Stimulated activated CD4-positive, alpha-beta T cell treated with anti-CD3 and anti-CD28 coated beads, Interleukin-15, amount 100 ng/mL, for 1 hour (primary cell): ENCODE data around the gene HELLS.
"Not testable (repeated sequence)": the region's sequence is repeated elsewhere in the genome, so short reads cannot be mapped to it uniquely, and the experiment has no call there.

ENCODE experiments used
- DNase-seq, 2 donors: peaks; one replicate each; pipeline ENCODE4 v3.0.0-alpha.2; 2020; ENCODE audit warnings: low read depth in 1 of 2, low spot score in 1 of 2

The HELLS gene

DNA sequence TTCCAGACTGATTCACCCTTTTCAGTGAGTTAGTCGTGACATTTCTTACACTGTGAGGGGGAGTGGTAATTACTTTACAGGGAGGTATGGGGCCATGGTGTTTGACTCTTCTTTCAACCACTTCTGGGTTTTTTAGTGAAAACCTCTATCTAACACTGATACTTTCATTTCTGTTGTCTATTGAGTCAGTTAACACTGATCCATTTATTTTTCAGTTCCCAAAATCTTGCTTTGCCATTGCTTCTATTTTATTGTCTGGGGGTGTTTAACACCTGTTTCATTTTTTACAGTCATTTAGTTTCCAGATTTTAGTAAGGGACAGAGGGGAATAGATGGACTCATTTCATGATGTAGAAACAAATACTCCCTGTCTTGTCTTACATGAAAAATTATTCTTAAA is 61.5 kb downstream of the HELLS start:
- DNase-seq, result no peak

DNA sequence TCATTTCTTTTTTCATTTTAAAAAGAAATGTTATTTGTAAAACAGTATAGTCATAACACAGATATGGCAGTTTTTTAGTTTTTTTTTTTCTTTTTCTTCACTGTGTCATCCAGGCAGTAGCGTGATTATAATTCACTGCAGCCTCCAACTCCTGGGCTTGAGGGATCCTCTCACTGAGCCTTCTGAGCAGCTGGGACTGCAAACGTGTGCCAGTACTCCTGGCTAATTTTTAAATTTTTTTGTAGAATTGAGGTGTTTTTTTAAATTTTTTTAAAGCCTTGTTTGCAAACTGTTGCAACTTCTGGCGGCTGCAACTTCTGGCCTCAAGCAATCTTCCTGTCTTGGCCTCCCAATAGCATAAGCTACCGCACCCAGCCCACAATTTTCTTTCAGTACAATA is 63.0 kb downstream of the HELLS start:
- DNase-seq, result no peak

DNA sequence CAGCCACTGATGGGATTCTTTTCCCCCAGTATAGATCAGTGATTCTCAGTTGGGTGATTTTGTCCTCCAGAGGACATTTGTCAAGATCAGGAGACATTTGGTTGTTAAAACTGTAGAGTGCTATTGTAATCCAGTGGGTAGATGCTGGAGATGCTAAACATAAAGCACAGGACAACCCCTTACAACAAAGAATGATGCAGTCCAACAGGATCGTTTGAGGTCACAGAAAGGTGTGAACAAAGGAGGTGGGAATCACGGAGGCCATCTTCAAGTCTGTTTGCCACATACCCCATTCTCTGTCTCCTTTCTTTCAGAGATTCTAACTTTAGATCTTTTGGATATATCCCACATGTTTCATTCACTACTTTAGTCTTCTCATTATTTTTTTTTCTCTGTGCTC is 69.0 kb downstream of the HELLS start:
- no peak for DNase-seq

- DNase-seq, result no peak
These were observed 71.9 kb downstream of the HELLS start for GRCh38 chr10:94617389-94617944.

DNA sequence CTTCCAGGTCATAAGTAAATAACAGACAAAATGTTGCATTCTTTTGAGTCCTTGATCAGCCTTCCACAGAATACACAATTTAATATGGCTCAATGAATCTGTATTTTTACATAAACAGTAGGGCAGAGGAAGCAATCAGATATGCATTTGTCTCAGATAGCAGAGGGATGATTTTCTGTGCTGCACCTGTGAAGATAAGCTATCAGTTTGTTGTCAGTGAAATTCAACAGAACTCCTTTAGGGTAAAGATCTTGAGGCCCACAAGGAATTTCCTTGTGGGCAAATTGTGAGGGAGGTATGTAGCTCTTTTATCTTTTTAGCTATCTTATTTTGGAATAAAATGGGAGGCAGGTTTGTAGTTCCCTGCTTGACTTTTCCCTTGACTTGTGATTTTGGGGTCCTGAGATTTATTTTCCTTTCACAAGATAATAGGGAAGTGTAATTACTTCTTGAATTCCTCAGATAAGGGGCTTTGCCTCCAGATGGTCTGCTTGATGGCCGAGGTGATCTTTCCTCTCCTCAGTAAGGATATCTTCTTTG is 77.1 kb downstream of the HELLS start:
- no peak for DNase-seq

DNA sequence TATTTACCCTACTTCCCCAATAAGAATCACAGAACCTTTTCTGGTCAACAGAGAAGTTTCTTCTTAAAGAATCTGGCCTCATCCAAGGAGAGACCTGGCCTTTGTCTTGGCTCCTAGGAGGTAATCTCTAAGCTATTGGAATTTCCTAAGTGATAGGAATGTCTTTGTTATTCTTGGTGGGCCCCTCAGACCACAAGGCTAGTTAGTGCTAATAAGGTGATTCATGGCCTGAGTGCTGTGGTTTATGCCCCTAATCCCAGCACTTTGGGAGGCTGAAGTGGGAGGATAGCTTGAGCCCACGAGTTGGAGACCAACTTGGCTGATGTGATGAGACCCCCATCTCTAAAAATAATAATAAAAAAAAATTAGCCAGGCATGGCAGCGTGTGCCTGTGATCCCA is 78.0 kb downstream of the HELLS start:
- no peak for DNase-seq

GRCh38 chr10:94626476-94626875 is 80.9 kb downstream of the HELLS start:
- DNase-seq, result no peak

DNA sequence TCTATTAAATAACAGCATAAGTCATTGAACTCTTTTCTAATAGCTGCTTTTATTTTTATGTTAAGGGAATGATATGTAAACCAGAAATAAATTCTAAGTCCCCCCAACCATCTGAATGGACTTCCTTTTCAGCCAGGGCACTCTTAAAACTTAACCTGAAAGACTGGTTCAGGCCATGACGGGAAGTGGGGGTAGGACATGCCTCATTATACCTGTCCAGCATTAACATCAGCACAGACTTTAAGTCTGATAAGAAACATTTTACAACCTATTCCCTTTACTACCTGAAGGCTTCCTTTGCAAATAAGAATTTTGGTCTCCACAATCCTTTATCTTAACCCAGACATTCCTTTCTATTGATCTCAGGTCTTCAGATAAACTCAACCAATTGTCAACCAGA is 81.9 kb downstream of the HELLS start:
- no peak for DNase-seq

DNA sequence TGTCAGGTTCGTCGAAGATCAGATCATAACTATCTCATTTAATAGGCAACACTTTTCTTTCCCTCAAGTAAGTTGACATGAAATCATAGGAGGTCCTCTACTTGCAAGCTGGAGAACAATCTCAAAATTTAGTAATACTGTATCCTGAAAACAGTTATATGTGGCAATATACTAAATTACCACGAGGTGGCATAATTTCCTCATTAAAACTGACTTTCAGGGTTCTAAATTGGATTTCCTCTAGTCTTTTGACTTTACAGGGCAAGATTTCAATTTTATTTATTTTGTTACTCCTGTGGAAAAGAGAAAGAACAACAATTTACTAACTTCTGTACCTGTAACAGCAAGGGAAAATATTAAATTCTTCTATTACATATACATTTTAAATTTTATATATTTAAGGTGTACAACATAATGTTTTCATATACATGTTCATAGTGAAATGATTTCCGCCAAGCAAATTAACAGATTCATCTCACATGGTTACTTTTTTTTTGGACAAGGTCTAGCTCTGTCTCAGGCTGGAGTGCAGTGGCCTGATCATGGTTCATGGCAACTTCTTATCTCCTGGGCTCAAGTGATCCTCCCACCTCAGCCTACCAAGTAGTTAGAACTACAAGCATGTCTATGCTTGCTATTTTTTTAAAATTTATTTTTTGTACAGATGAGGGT is 84.6 kb downstream of the HELLS start:
- no peak for DNase-seq

DNA sequence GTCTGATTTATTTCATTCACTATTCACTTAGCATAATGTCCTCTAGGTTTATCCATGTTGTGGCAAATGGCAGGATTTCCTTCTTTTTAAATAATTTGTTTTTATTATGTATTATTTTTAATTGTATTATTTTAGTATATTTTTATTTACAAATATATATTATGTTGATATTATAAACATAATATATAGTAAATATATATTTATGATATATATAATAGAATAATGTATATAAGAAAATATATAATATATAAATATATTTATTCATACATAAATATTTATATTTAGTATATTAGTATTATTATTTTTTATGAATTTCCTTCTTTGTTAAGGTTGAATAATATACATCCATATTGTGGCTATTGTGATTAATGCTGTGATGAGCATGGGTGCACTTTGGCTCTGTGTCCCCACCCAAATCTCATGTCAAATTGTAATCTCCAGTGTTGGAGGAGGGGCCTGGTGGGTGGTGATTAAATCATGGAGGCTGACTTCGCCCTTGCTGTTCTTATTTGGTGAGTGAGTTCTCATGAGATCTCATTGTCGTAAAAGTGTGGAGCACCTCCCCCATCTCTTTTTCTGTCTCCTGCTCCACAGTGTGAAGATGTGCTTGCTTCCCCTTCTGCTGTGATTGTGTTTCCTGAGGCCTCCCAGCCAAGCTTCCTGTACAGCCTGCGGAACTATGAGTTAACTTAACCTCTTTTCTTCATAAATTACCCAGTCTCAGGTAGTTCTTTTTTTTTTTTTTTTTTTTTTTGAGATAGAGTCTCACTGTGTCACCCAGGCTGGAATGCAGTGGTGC is 85.7 kb downstream of the HELLS start:
- DNase-seq, result no peak

DNA sequence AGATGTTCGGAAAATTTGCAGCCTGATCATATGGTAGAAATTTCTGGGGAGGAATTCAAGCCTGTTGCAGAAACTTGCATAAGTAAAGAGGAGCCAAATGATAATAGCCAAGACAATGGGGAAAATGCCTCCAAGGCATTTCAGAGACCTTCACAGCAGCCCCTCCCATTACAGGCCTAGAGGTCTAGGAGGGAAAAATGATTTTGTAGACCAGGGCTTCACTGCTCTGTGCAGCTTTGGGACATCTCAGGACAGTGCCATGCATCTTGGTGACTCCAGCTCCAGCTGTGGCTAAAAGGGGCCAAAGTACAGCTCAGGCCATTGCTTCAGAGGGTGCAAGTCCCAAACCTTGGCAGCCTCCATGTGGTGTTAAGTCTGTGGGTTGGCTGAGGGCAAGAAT is 87.4 kb downstream of the HELLS start:
- DNase-seq, result no peak

- DNase-seq, result not testable (repeated sequence)
These were observed 92.5 kb downstream of the HELLS start for GRCh38 chr10:94638097-94638496.

DNA sequence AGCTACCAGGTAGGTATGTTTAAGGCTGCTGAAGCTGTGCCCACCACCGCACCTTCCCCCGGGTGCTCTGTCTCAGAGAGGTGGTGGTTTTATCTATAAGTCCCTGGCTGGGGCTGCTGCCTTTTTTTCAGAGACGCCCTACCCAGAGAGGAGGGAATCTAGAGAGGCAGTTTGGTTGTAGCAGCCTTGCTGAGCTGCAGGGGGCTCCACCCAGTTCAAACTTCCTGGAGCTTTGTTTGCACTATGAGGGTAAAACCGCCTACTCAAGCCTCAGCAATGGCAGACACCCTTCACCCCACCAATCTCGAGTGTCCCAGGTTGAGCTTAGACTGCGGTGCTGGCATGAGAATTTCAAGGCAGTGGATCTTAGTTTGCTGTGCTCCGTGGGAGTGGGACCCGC is 94.3 kb downstream of the HELLS start:
- DNase-seq, result no peak

- no peak for DNase-seq
These were observed 95.0 kb downstream of the HELLS start for GRCh38 chr10:94640562-94640961.

DNA sequence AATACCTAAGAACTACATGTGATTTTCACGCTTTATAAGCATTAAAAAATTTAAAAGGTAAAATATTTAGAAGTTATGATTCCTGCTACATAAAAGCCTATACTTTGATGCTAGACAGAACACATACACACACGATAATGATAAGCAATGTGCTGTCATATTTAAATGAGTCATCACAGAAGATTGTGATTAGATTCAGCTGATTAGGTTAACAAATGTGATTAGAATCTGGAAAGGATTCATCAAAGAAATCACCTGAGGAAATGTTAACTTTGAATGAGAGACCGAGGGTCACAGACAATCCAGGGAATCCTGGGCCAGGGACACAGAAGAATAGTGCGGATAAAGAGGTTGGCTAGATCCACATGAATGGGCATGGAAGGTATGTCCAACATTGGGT is 95.9 kb downstream of the HELLS start:
- no peak for DNase-seq

- DNase-seq, result no peak
These were observed 98.8 kb downstream of the HELLS start for GRCh38 chr10:94644352-94644751.

- DNase-seq, result no peak
These were observed 99.7 kb downstream of the HELLS start for GRCh38 chr10:94645285-94645684.
